SU-DHL-6 (cell line): Measurements from ENCODE around the gene TMEM263.

Experiments used
- CTCF ChIP-seq: fragments of 200-600 bp; sonication (generic); IDR thresholded peaks from one replicate; pipeline ENCODE4 v1.5.1; 2017; ENCODE audit warnings: antibody characterized with exemption, mild to moderate bottlenecking, low read length, moderate library complexity; ENCODE audit not compliant: insufficient read depth, poor library complexity, severe bottlenecking
- EZH2phosphoT487 ChIP-seq: fragments of 200-600 bp; sonication (generic), shearing (Covaris generic); conservative IDR thresholded peaks from 2 replicates; pipeline ENCODE4 v1.6.1; 2018; ENCODE audit warnings: mild to moderate bottlenecking, antibody characterized with exemption, low read length, moderate library complexity, mixed read lengths

- TF ChIP-seq CTCF (no peak), EZH2phosphoT487 (no peak)
These were observed 29.8 kb downstream of the TMEM263 start for GRCh38 chr12:106985479-106985878.
